ENCODE data around the gene FMN2.

GRCh38 chr1:240241278-240241677 is 149.6 kb downstream of the FMN2 start:
- TF ChIP-seq PATZ1 (CRISPR knock-in tag; IDR thresholded peaks at IDR 0.05; ENCODE audit: borderline replicate concordance) (no peak), BACH2 (CRISPR knock-in tag; IDR thresholded peaks at IDR 0.05; ENCODE audit: borderline replicate concordance) (no peak), ARNTL (CRISPR knock-in tag; IDR thresholded peaks at IDR 0.05; ENCODE audit: borderline replicate concordance, low read depth) (no peak), CSDC2 (CRISPR knock-in tag; IDR thresholded peaks at IDR 0.05) (no peak), TCF4 (CRISPR knock-in tag; IDR thresholded peaks at IDR 0.05; ENCODE audit: borderline replicate concordance) (no peak), ZNF70 (CRISPR knock-in tag; IDR thresholded peaks at IDR 0.05) (no peak), POU6F1 (CRISPR knock-in tag; IDR thresholded peaks at IDR 0.05; ENCODE audit: borderline replicate concordance, low read depth) (no peak), ZFP3 (CRISPR knock-in tag; IDR thresholded peaks at IDR 0.05) (no peak), TOX (CRISPR knock-in tag; IDR thresholded peaks at IDR 0.05; ENCODE audit: borderline replicate concordance) (no peak), TSHZ2 (CRISPR knock-in tag; IDR thresholded peaks at IDR 0.05) (no peak), CSRNP3 (CRISPR knock-in tag; IDR thresholded peaks at IDR 0.05) (no peak), CREB5 (CRISPR knock-in tag; IDR thresholded peaks at IDR 0.05; ENCODE audit: low read depth) (no peak), OSR1 (CRISPR knock-in tag; IDR thresholded peaks at IDR 0.05) (no peak), ZNF565 (CRISPR knock-in tag; conservative IDR thresholded peaks at IDR 0.05; ENCODE audit: low read depth) (no peak)
